ENCODE data around the gene ZNF729.
"Not testable (repeated sequence)": the region's sequence is repeated elsewhere in the genome, so short reads cannot be mapped to it uniquely, and the experiment has no call there.

The ZNF729 gene

DNA sequence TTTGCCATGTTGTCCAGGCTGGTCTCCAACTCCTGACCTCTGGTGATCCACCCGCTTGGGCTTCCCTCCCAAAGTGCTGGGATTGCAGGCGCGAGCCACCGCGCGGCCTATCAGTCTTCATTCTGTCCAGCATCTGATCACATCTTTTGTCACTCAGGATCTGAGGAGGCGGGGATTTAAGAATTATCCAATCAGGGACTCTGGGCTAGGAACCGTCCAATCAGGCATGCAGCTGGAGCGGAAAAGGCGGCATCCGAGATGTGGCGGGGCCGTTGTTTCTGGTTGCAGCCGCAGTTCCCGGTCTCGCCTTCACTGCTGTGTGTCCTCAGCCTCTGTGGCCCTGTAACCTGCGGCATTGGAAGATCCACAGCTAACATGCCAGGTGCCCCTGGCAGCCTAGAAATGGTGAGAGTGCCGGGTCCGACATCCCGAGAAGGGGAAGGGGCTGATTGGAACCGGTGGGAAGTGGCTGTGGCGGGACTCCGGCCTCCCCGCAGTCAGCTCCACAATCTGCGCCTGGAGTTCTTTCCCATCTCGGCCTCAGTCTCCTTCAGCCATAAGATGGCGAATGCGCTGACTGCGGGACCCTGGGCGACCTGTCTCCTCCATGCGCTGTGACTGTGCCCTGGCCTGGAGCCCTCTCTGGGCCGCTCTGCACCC is at the start of gene ZNF729:
Gene ZNF729, plus strand, starts transcription at position 291 of the 660 bp plus-strand sequence. Its CDS starts 85 bp downstream, at position 376.
- DNase-seq (ENCODE audit: low read depth) = no peak
- TF ChIP-seq, protein P1, sequence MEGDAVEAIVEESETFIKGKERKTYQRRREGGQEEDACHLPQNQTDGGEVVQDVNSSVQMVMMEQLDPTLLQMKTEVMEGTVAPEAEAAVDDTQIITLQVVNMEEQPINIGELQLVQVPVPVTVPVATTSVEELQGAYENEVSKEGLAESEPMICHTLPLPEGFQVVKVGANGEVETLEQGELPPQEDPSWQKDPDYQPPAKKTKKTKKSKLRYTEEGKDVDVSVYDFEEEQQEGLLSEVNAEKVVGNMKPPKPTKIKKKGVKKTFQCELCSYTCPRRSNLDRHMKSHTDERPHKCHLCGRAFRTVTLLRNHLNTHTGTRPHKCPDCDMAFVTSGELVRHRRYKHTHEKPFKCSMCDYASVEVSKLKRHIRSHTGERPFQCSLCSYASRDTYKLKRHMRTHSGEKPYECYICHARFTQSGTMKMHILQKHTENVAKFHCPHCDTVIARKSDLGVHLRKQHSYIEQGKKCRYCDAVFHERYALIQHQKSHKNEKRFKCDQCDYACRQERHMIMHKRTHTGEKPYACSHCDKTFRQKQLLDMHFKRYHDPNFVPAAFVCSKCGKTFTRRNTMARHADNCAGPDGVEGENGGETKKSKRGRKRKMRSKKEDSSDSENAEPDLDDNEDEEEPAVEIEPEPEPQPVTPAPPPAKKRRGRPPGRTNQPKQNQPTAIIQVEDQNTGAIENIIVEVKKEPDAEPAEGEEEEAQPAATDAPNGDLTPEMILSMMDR (IDR thresholded peaks at IDR 0.05; ENCODE audit: insufficient read depth, low read depth, low read length, missing control alignments) = no peak
- no peak within 1 kb of the TSS for H3K4me3 ChIP-seq (ENCODE audit: low read depth, low read length)

DNA sequence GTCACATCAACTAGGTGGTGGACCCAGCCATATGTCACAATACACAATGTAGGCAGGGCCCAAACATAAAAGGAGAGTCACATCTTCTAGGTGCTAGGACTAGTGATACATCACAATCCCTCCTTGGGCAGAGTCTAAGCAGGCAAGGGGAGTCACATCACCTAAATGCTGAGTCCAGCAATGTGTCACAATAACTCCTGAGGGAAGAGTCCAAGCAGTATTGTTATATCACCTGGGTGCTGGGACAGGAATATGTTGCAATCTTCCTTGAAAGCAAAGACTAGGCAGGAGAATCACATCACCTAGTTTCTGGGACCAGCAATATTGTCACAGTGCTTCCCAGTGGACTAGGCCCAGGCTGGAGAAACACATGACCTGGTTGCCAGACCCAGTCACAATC is 29.4 kb upstream of the ZNF729 start:
- TF ChIP-seq, protein P1 (IDR thresholded peaks at IDR 0.05; ENCODE audit: insufficient read depth, low read depth, low read length, missing control alignments) = no peak
- no peak for DNase-seq (ENCODE audit: low read depth)
- H3K4me3 ChIP-seq (ENCODE audit: low read depth, low read length) = no peak overlapping the region

DNA sequence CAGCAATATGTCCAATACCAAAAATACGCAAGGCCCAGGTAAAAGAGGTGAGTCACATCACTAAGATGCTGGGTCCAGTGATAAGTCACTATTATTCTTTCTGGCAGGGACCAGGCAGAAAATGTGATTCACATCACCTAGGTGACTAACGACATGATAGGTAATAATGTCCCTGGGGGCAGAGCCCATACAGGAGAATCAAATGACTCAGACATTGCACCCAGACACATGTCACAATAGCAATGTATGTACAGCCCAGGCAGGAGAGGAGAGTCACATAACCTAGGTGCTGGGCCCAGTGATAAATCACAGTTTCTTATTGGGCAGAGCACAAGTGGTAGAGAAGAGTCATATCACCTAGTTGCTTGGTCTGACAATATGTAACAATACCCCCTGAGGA is 28.9 kb upstream of the ZNF729 start:
- TF ChIP-seq, protein P1 (IDR thresholded peaks at IDR 0.05; ENCODE audit: insufficient read depth, low read depth, low read length, missing control alignments) = no peak

DNA sequence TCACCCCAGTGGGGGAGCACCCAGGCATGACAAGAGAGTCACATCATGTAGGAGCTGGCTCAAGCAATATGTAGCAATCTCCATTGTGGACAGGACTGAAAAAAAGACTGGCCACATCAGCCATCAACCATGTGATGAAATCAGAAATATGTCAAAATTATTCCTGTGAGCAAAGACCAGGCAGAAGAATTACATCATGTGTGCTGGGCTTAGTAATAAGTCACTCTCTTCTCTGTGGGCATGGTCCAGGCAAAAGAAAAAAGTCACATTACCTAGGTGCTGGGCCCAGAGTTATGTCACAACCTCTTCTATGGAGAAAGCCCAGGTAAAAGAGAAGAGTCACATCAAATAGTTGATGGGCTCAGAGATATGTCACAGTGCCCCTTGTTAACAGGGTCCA is 28.3 kb upstream of the ZNF729 start:
- no peak overlapping the region for H3K4me3 ChIP-seq (ENCODE audit: low read depth, low read length)
- DNase-seq (ENCODE audit: low read depth) = no peak
- TF ChIP-seq, protein P1 (IDR thresholded peaks at IDR 0.05; ENCODE audit: insufficient read depth, low read depth, low read length, missing control alignments) = no peak

More for the DNA sequence above, 28.9 kb upstream of the ZNF729 start:
- H3K4me3 ChIP-seq (ENCODE audit: low read depth, low read length) = no peak overlapping the region
- DNase-seq (ENCODE audit: low read depth) = no peak

DNA sequence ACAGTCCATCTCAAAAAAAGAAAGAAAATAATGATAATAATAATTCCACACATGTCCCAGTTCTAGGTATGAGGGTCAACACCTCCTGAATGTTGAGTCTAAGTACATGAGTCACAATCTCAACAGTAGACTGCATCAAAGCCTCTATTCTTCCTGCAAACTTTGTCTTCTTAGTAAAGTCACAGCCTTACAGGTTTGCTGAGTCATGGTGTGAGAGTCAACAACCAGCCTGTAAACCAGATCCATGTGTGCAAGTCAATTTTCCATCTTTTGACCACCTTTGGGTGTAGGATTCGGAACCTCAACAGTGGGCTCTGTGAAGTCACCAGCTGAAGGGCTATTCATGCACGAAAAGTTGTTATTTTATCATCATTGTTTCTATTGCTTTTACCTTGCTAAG is 25.7 kb upstream of the ZNF729 start:
- TF ChIP-seq, protein P1 (IDR thresholded peaks at IDR 0.05; ENCODE audit: insufficient read depth, low read depth, low read length, missing control alignments) = no peak
- H3K4me3 ChIP-seq (ENCODE audit: low read depth, low read length) = no peak overlapping the region
- DNase-seq (ENCODE audit: low read depth) = no peak

DNA sequence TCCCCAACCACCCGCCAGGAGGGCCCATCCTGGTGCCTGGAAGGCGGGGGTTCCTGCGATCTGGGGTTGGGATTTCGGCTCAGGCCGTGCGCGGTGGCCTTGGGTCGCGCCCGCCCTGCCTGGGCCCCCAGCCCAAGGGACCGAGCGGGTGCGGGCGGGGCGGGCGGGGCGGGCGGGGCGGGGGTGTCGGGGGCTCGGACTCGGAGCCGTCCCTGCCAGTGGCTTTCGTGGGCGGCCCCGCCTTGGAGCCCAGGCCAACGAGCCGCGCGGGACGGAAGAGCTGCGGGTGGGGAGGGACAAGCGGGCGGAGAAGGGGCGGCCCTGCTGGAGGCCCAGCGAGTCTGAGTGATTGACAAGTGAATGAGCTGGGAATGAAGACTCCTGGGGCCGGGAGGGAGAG is 24.6 kb upstream of the ZNF729 start:
- H3K4me3 ChIP-seq (ENCODE audit: low read depth, low read length) = no peak overlapping the region
- TF ChIP-seq, protein P1 (IDR thresholded peaks at IDR 0.05; ENCODE audit: insufficient read depth, low read depth, low read length, missing control alignments) = no peak
- no peak for DNase-seq (ENCODE audit: low read depth)

DNA sequence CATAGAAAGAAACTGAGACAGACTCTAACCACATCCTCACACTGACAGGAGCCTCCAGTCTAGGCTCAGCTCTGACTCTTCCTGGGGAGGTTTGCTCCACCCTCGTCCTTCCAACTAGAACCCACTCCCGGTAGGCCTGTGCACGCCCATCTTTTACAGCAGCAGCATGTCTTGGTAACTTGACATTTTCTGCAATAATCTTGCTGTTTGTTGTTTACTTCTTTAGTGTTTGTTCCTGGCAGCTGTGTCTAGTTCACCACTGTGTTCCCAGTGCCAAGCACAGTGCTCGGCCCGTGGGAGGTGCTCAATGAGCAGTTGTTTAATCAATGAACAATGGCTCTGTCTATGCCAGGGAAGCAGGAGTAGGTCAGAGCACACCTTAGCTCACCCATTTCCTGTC is 23.1 kb upstream of the ZNF729 start:
- DNase-seq (ENCODE audit: low read depth) = no peak
- TF ChIP-seq, protein P1 (IDR thresholded peaks at IDR 0.05; ENCODE audit: insufficient read depth, low read depth, low read length, missing control alignments) = no peak
- H3K4me3 ChIP-seq (ENCODE audit: low read depth, low read length) = no peak overlapping the region

DNA sequence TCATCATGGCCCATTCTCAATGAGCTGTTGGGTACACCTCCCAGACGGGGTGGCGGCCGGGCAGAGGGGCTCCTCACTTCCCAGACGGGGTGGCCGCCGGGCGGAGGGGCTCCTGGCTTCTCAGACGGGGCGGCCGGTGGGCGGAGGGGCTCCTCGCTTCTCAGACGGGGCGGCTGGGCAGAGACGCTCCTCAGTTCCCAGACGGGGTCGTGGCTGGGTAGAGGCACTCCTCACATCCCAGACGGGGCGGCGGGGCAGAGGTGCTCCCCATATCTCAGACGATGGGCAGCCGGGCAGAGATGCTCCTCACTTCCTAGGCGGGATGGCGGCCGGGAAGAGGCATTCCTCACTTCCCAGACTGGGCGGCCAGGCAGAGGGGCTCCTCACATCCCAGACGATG is 35.3 kb downstream of the ZNF729 start:
- H3K4me3 ChIP-seq (ENCODE audit: low read depth, low read length); DNase-seq (ENCODE audit: low read depth): not testable (repeated sequence)
